Measurements from ENCODE around the gene PSMA1.

GRCh38 chr11:14460147-14460546 is 60.0 kb downstream of the PSMA1 start:
- TF ChIP-seq CTCF (conservative IDR thresholded peaks at IDR 0.05 in 1 of 2, IDR thresholded peaks at IDR 0.05 in 1 of 2; ENCODE audit: low read depth in 1 of 2, low read length in 2 of 2) (no peak), EZH2 (IDR thresholded peaks at IDR 0.05; ENCODE audit: low read length, missing control alignments) (no peak)

All from fibroblast of lung (primary cell).